Motor neuron (in vitro differentiated cells): Measurements from ENCODE around the gene DNAJA2. TPM values are rescaled to one million over a fixed set of nuclear protein-coding genes. Genes with fewer than 3 reads are reported as not detected.

Source experiments
- ATAC-seq, 8 experiments: fragments of 200-7000 bp; cut with Tn5 transposase; replicated peaks in 6 of 8; 2 replicates each; pipeline ENCODE4 v1.8.0; 2021; ENCODE audit warnings: mild to moderate bottlenecking in 8 of 8, moderate library complexity in 8 of 8
- H3K27ac ChIP-seq, 2 donors: fragments of 250-450 bp; sonication (Bioruptor Pico); 2 replicates each; pipeline ENCODE4 v1.9.0; 2021; ENCODE audit warnings: antibody characterized with exemption in 2 of 2, mild to moderate bottlenecking in 2 of 2, moderate library complexity in 1 of 2
- H3K4me1 ChIP-seq, 2 donors: fragments of 250-450 bp; sonication (Bioruptor Pico); replicated peaks in 1 of 2; 2 replicates each; pipeline ENCODE4 v1.6.1; 2021; ENCODE audit warnings: antibody characterized with exemption in 2 of 2, mild to moderate bottlenecking in 2 of 2, moderate library complexity in 1 of 2
- H3K4me3 ChIP-seq, 5 donors: fragments of 250-450 bp; sonication (Bioruptor Pico); 2 replicates each; pipeline ENCODE4 v1.9.0; 2021; ENCODE audit warnings: antibody characterized with exemption in 5 of 5, mild to moderate bottlenecking in 5 of 5, moderate library complexity in 4 of 5
- WGBS, 10 experiments: fragments of 450-650 bp; shearing (Covaris generic); methylation state at CpG; one replicate each; pipeline ENCODE4 v1.0.0; 2022; 5-methylcytosine and 5-hydroxymethylcytosine counted together
- in situ Hi-C, 9 experiments: fragments of 400-800 bp; cut with MboI; loops; one replicate each; pipeline ENCODE4 v1.15.0; 2021; ENCODE audit warnings: low sequenced_read_pairs in 9 of 9, low pct_unique_long_range_greater_than_20kb in 2 of 9; ENCODE audit not compliant: unreplicated experiment in 9 of 9
- total RNA-seq, 8 experiments: library from RNA; unstranded; fragments of 300-600 nt; gene quantifications; 2 replicates each; pipeline versions ENCODE4 v1.2.3 to v1.2.4, GENCODE V29; 2022

Gene DNAJA2
- total RNA-seq, 8 experiments from 2014 or later = 66.6 to 152 (median 82.5) TPM

GRCh38 chr16:46937536-46937935 is 35.9 kb downstream of the DNAJA2 start:
- Histone ChIP-seq H3K27ac (no peak overlapping the region), H3K4me1 (no peaks in the 10 kb centered on the region), H3K4me3 (no peak overlapping the region)
- in situ Hi-C loops = no loop called here
- ATAC-seq = peak in 3 of 8 experiments; percentile 60 to 79 (median 71)

GRCh38 chr16:46932802-46933201 is 40.7 kb downstream of the DNAJA2 start:
- in situ Hi-C loops = no loop called here
- H3K4me3 ChIP-seq = no peak overlapping the region
- WGBS, 10 experiments = 20 to 80% (median 65%) methylated on average over 1 to 7 of the region's 7 CpGs; no CpG with 5 or more reads in 2 of the 10 experiments
- no peak overlapping the region for H3K27ac ChIP-seq
- no peaks in the 10 kb centered on the region for H3K4me1 ChIP-seq
- ATAC-seq = peak in 1 of 8 experiments; percentile 26

GRCh38 chr16:46930861-46931260 is 42.6 kb downstream of the DNAJA2 start:
- no peak overlapping the region for H3K27ac ChIP-seq
- WGBS, 10 experiments = 40 to 100% (median 94%) methylated on average over 1 to 7 of the region's 8 CpGs
- H3K4me3 ChIP-seq = no peak overlapping the region
- in situ Hi-C loops = no loop called here
- no peak for ATAC-seq
- no peaks in the 10 kb centered on the region for H3K4me1 ChIP-seq

GRCh38 chr16:46929378-46930332 is 43.8 kb downstream of the DNAJA2 start:
- peak; percentile 62 to 95 (median 76) for ATAC-seq
- H3K4me1 ChIP-seq = no peaks in the 10 kb centered on the region
- H3K27ac ChIP-seq = no peak overlapping the region
- 0 to 100% (median 64%) methylated on average over 1 to 25 of the region's 43 CpGs; no CpG with 5 or more reads in 4 of the 10 experiments for WGBS, 10 experiments
- no peak overlapping the region for H3K4me3 ChIP-seq
- in situ Hi-C loops = no loop called here

GRCh38 chr16:46928811-46929210 is 44.7 kb downstream of the DNAJA2 start:
- ATAC-seq = no peak
- H3K27ac ChIP-seq = no peak overlapping the region
- H3K4me3 ChIP-seq = no peak overlapping the region
- WGBS, 10 experiments = 57 to 92% (median 91%) methylated on average over 1 to 11 of the region's 15 CpGs; no CpG with 5 or more reads in 5 of the 10 experiments
- no peaks in the 10 kb centered on the region for H3K4me1 ChIP-seq
- in situ Hi-C loops = no loop called here

DNA sequence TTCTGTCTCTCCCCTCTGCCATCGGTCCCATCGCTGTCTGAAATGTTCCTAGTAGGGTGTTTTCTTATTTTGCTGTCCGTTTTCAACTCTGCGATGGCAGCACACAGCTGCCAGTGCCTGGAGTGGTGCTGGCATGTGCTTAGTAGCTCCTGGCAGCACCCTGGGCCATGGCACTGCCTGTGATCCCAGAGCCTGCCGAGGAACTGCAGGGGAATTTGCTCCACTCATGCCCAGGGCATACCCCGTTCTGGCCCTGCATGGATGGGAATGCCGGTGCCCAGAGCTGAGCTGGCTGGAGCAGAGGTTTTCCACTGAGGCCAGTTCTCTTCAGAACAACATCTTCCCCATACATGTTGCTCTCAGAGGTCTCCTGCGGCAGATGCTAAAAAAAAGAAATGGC is 46.2 kb downstream of the DNAJA2 start:
- WGBS, 10 experiments = 68 to 100% (median 96%) methylated on average over 1 to 3 of the region's 8 CpGs; no CpG with 5 or more reads in 4 of the 10 experiments
- in situ Hi-C loops = no loop called here
- Histone ChIP-seq H3K4me1 (no peaks in the 10 kb centered on the region), H3K27ac (no peak overlapping the region), H3K4me3 (no peak overlapping the region)
- no peak for ATAC-seq

GRCh38 chr16:46926470-46927225 is 46.8 kb downstream of the DNAJA2 start:
- no peak for ATAC-seq
- WGBS, 10 experiments = 86 to 100% (median 92%) methylated on average over 1 to 4 of the region's 13 CpGs; no CpG with 5 or more reads in 3 of the 10 experiments
- in situ Hi-C loops = no loop called here
- H3K4me1 ChIP-seq = no peaks in the 10 kb centered on the region
- no peak overlapping the region for H3K4me3 ChIP-seq
- H3K27ac ChIP-seq = no peak overlapping the region

GRCh38 chr16:46924402-46924801 is 49.1 kb downstream of the DNAJA2 start:
- H3K27ac ChIP-seq = no peak overlapping the region
- H3K4me1 ChIP-seq = peaks cover 0 to 6% of the 10 kb centered on the region in 2 donors
- in situ Hi-C loops = no loop called here
- 86 to 100% (median 100%) methylated on average over 1 to 3 of the region's 6 CpGs; no CpG with 5 or more reads in 7 of the 10 experiments for WGBS, 10 experiments
- no peak for ATAC-seq
- H3K4me3 ChIP-seq = no peak overlapping the region

DNA sequence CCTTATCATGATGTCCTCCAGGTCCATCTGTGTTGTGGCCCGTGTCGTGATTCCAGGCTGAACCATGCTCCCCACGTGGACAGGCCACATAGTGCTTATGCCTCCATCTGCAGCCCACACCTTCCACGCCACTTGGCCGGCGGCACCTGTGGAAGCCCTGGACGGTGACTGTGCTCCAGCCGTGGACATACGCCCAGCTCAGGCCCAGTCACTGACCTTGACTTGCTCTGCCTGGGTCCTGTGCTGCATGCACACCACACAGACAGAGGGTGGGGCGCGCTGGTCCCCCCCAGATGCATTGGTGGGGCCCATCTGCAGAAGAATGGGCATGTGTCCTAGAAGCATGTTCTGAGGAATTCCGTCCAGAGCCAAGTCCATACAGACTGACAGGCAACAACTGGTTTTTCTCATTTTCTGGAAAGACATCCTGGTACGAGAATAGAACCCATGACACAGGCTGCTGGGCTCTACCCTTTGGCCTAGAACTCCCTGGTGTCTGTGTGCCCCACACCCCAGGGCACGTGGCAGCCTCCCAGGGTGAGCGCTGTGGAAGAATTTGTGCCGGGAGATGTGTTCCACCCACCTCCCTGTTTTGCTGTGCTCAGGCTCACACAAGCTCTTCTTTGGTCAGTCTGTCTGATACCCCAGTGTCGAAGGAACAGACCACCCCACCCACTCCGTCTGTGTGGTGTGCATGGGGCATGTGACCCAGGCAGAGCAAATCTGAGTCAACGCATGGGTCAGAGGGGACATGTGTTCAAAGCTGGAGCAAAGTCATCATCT is 49.8 kb downstream of the DNAJA2 start:
- H3K4me3 ChIP-seq = no peak overlapping the region
- WGBS, 10 experiments = 80 to 100% (median 100%) methylated on average over 1 to 10 of the region's 19 CpGs; no CpG with 5 or more reads in 1 of the 10 experiments
- ATAC-seq = peak in 2 of 8 experiments; percentile 23 to 69
- in situ Hi-C loops = no loop called here
- no peak overlapping the region for H3K27ac ChIP-seq
- peaks cover 0 to 6% of the 10 kb centered on the region in 2 donors for H3K4me1 ChIP-seq

DNA sequence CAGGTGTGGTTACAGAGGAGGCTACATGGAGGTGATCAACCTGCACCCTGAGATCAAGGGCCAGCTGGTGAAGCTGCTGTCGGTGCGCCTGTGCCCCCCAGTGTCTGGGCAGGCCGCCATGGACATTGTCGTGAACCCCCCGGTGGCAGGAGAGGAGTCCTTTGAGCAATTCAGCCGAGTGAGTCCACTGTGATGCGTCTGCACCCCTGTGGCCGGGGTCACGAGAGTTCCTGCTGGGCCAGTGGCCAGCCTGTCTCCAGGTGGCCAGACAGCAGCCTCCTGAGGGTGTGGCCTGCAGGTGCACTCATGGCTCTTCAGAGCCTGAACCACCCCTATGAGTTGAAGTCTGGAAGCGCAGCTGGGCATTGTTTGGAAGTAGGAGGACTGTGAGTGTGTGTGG is 51.2 kb downstream of the DNAJA2 start:
- Histone ChIP-seq H3K4me1 (peaks cover 0 to 6% of the 10 kb centered on the region in 2 donors), H3K4me3 (no peak overlapping the region), H3K27ac (no peak overlapping the region)
- no peak for ATAC-seq
- 93 to 100% methylated on average over 3 to 4 of the region's 10 CpGs; no CpG with 5 or more reads in 8 of the 10 experiments for WGBS, 10 experiments
- in situ Hi-C loops = no loop called here

DNA sequence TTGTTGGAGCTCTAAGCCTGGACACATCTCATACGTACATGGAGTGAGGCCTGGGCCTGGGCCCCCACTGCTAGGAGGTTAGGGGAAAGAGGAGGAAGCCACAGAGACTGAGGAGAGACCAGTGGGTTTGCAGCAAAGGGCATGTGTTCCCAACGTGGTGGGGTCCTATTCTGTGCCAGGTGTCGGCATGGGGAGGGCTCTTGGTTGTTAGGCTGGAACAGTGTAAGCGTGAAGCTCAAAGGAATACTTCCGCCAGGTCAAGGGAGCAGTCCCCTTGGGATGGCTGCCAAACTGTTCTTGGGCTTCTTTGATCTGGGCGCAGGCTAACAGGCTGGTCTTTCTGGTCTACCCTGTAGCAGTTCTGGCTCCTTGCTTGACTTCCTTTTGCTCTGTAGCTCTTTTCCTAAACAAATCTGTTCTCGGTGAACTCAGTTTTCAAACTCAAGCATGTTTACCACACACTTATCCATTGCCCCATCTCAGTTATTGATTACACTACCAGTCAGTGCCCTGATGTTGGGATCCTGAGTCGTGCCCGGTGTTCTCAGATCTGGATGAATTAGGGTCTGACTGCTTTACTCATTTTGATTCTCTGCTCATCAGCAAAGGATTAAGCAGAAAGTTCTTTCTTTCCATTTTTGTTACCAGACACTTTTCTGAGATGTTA is 52.9 kb downstream of the DNAJA2 start:
- in situ Hi-C loops = no loop called here
- ATAC-seq = peak in 1 of 8 experiments; percentile 61
- Histone ChIP-seq H3K4me3 (no peak overlapping the region), H3K4me1 (peaks cover 0 to 6% of the 10 kb centered on the region in 2 donors), H3K27ac (no peak overlapping the region)
- WGBS, 10 experiments = 61 to 100% (median 95%) methylated on average over 1 to 8 of the region's 9 CpGs; no CpG with 5 or more reads in 1 of the 10 experiments
